GM11168 (cell line): Measurements from ENCODE around the gene VSIG8.

Experiments used
- in situ Hi-C: fragments of 300-500 bp; cut with MboI; formaldehyde crosslinking; loops from one replicate; pipeline ENCODE4 v1.12.0; 2022; ENCODE audit warnings: low sequenced_read_pairs; ENCODE audit not compliant: unreplicated experiment

VSIG8 gene

GRCh38 chr1:159832309-159832708 is 30.1 kb downstream of the VSIG8 start:
- in situ Hi-C loops, result no loop called here

GRCh38 chr1:159831412-159832141 is 30.9 kb downstream of the VSIG8 start:
- in situ Hi-C loops, result no loop called here

GRCh38 chr1:159830722-159831121 is 31.7 kb downstream of the VSIG8 start:
- in situ Hi-C loops, result no loop called here

- in situ Hi-C loops, result no loop called here
Measured at GRCh38 chr1:159829822-159830465, 32.5 kb downstream of the VSIG8 start.

- in situ Hi-C loops, result no loop called here
Measured at GRCh38 chr1:159829273-159829634, 33.2 kb downstream of the VSIG8 start.

GRCh38 chr1:159828581-159829272 is 33.7 kb downstream of the VSIG8 start:
- in situ Hi-C loops, result no loop called here

GRCh38 chr1:159828176-159828575 is 34.3 kb downstream of the VSIG8 start:
- in situ Hi-C loops, result no loop called here

- in situ Hi-C loops, result no loop called here
Measured at GRCh38 chr1:159827549-159827948, 34.9 kb downstream of the VSIG8 start.

GRCh38 chr1:159827102-159827490 is 35.4 kb downstream of the VSIG8 start:
- in situ Hi-C loops, result no loop called here

- in situ Hi-C loops, result no loop called here
Measured at GRCh38 chr1:159826441-159827101, 35.9 kb downstream of the VSIG8 start, which contains the start of gene SLAMF8. TSS of gene SLAMF8 (plus strand) at chr1:159826873. CDS start at chr1:159826899, 26 bp downstream.

- in situ Hi-C loops, result no loop called here
Measured at GRCh38 chr1:159825564-159825963, 36.9 kb downstream of the VSIG8 start.

GRCh38 chr1:159823406-159823805 is 39.1 kb downstream of the VSIG8 start:
- in situ Hi-C loops, result no loop called here

- in situ Hi-C loops, result no loop called here
Measured at GRCh38 chr1:159821171-159821867, 41.1 kb downstream of the VSIG8 start.

GRCh38 chr1:159817276-159818041 is 45.0 kb downstream of the VSIG8 start:
- in situ Hi-C loops, result no loop called here

- in situ Hi-C loops, result no loop called here
Measured at GRCh38 chr1:159815926-159816325, 46.5 kb downstream of the VSIG8 start.

- in situ Hi-C loops, result no loop called here
Measured at GRCh38 chr1:159804924-159805323, 57.5 kb downstream of the VSIG8 start.
